T-cell (primary cell): ENCODE data around the gene NEURL1. TPM values are rescaled to one million over a fixed set of nuclear protein-coding genes. Genes with fewer than 3 reads are reported as not detected.

Experiments
- ATAC-seq, 4 experiments: fragments of 200-7000 bp in 3 of 4; fragments of 150-1000 bp in 1 of 4; cut with Tn5 transposase; replicated peaks in 1 of 4; 1 replicate in 3 of 4; 2 replicates in 1 of 4; pipeline ENCODE4 v1.10.0; 2021; ENCODE audit warnings: moderate library complexity in 3 of 4, mild to moderate bottlenecking in 2 of 4, moderate number of reproducible peaks in 1 of 4
- CTCF ChIA-PET, 2 donors: fragments of 300-600 bp; sonication (Branson Sonifier 250); formaldehyde crosslinking; loops; one replicate each; lab custom pipeline; 2022; ENCODE audit warnings: antibody characterized with exemption in 2 of 2; lab: Charles Lee
- POLR2A ChIA-PET, 2 donors: fragments of 300-600 bp; sonication (Branson Sonifier 250); formaldehyde crosslinking; loops; one replicate each; lab custom pipeline; 2022; ENCODE audit warnings: antibody characterized with exemption in 2 of 2; lab: Charles Lee
- DNase-seq, 35 experiments: peaks; one replicate each; pipeline versions ENCODE4 v3.0.0 to v3.0.0-alpha.2; 2013 to 2023
- H3K27ac ChIP-seq: one replicate; pipeline ENCODE4 v1.5.1; 2013; ENCODE audit warnings: low read length
- H3K27me3 ChIP-seq, 2 experiments: replicated peaks in 1 of 2; 1 replicate in 1 of 2; 2 replicates in 1 of 2; pipeline versions ENCODE4 v1.6.1 to v1.7.0; 2013; ENCODE audit warnings: low read length in 1 of 2, mixed read lengths in 1 of 2; ENCODE audit not compliant: control insufficient read depth in 2 of 2, insufficient read depth in 2 of 2; ENCODE audit errors: extremely low read depth in 1 of 2
- H3K36me3 ChIP-seq, 2 donors: 1 replicate in 1 of 2; 2 replicates in 1 of 2; pipeline versions ENCODE4 v1.6.1 to v1.7.0; 2013; ENCODE audit warnings: low read length in 1 of 2; ENCODE audit not compliant: control insufficient read depth in 2 of 2, insufficient read depth in 1 of 2; ENCODE audit errors: extremely low read depth in 1 of 2
- H3K4me1 ChIP-seq, 2 experiments: 1 replicate in 1 of 2; 2 replicates in 1 of 2; pipeline versions ENCODE4 v1.6.1 to v1.7.0; 2013; ENCODE audit warnings: low read length in 2 of 2, mixed read lengths in 1 of 2; ENCODE audit not compliant: insufficient read depth in 2 of 2, control insufficient read depth in 1 of 2; ENCODE audit errors: extremely low read depth in 1 of 2
- H3K4me3 ChIP-seq, 2 donors: 1 replicate in 1 of 2; 2 replicates in 1 of 2; pipeline versions ENCODE4 v1.5.1 to v1.7.0; 2013; ENCODE audit warnings: mild to moderate bottlenecking in 2 of 2, low read length in 1 of 2, moderate library complexity in 1 of 2; ENCODE audit not compliant: control insufficient read depth in 1 of 2; ENCODE audit errors: extremely low read depth in 1 of 2
- H3K9me3 ChIP-seq: 2 replicates; pipeline ENCODE4 v1.7.0; 2013
- H3K27ac Mint-ChIP-seq, 2 donors: one replicate each; pipeline ENCODE4 v1.8.0; 2020 to 2021; ENCODE audit warnings: mild to moderate bottlenecking in 2 of 2, mixed read lengths in 2 of 2
- H3K27me3 Mint-ChIP-seq, 2 donors: one replicate each; pipeline ENCODE4 v1.8.0; 2021 to 2022; ENCODE audit warnings: mixed read lengths in 2 of 2
- H3K36me3 Mint-ChIP-seq: one replicate; pipeline ENCODE4 v1.8.0; 2021; ENCODE audit warnings: mixed read lengths
- H3K4me1 Mint-ChIP-seq, 3 donors: one replicate each; pipeline ENCODE4 v1.8.0; 2020 to 2022; ENCODE audit warnings: mixed read lengths in 3 of 3, mild to moderate bottlenecking in 1 of 3
- H3K4me3 Mint-ChIP-seq, 3 donors: one replicate each; pipeline ENCODE4 v1.8.0; 2020 to 2022; ENCODE audit warnings: mild to moderate bottlenecking in 3 of 3, mixed read lengths in 3 of 3, moderate library complexity in 3 of 3
- H3K9me3 Mint-ChIP-seq, 3 donors: one replicate each; pipeline ENCODE4 v1.8.0; 2020 to 2022; ENCODE audit warnings: mixed read lengths in 3 of 3
- WGBS: methylation state at CpG from one replicate; pipeline ENCODE4 v1.1.5; 2013; ENCODE audit warnings: missing lambda C conversion rate; ENCODE audit not compliant: insufficient coverage; 5-methylcytosine and 5-hydroxymethylcytosine counted together
- total RNA-seq, 35 experiments: library from RNA in 6 of 35; stranded (reverse) in 6 of 35; fragments of 120-200 nt in 1 of 35; gene quantifications; one replicate each; pipeline versions ENCODE4 v1.2.1 to v1.2.4 and lab custom pipeline; 2013 to 2026

Gene NEURL1
- total RNA-seq, 5 donors from 2014 or later (not counting 1 experiment from before 2014, with no cell fraction given), result 0.46 to 1.7 (median 0.84) TPM

DNA sequence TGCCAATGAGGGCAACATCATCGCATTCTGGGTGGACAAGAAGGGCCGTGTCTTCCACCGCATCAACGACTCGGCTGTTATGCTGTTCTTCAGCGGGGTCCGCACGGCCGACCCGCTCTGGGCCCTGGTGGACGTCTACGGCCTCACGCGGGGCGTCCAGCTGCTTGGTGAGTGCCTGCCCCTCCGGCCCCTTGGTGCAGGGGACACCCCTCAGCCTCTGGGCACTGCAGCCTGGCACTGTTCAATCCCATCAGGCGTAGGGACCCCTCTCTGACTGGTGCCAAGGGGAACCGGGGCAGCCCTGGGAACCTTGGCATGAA lies 78.1 kb downstream of the NEURL1 start:
- peaks cover 3 to 9% of the 10 kb centered on the region in 2 donors for H3K27me3 Mint-ChIP-seq
- no peak overlapping the region for H3K4me3 Mint-ChIP-seq
- Histone ChIP-seq H3K36me3 (no peaks in the 10 kb centered on the region), H3K4me3 (no peak overlapping the region), H3K9me3 (no peaks in the 10 kb centered on the region), H3K27ac (no peak overlapping the region), H3K4me1 (no peaks in the 10 kb centered on the region), H3K27me3 (peaks cover 0 to 39% of the 10 kb centered on the region in 2 experiments)
- ChIA-PET CTCF (no interaction called here), POLR2A (no interaction called here)
- H3K9me3 Mint-ChIP-seq, result no peaks in the 10 kb centered on the region
- no peak overlapping the region for H3K27ac Mint-ChIP-seq
- no peak for ATAC-seq
- WGBS, result 92% methylated on average over 18 of the region's 18 CpGs
- H3K36me3 Mint-ChIP-seq, result no peaks in the 10 kb centered on the region
- no peaks in the 10 kb centered on the region for H3K4me1 Mint-ChIP-seq
- DNase-seq, result no peak

DNA sequence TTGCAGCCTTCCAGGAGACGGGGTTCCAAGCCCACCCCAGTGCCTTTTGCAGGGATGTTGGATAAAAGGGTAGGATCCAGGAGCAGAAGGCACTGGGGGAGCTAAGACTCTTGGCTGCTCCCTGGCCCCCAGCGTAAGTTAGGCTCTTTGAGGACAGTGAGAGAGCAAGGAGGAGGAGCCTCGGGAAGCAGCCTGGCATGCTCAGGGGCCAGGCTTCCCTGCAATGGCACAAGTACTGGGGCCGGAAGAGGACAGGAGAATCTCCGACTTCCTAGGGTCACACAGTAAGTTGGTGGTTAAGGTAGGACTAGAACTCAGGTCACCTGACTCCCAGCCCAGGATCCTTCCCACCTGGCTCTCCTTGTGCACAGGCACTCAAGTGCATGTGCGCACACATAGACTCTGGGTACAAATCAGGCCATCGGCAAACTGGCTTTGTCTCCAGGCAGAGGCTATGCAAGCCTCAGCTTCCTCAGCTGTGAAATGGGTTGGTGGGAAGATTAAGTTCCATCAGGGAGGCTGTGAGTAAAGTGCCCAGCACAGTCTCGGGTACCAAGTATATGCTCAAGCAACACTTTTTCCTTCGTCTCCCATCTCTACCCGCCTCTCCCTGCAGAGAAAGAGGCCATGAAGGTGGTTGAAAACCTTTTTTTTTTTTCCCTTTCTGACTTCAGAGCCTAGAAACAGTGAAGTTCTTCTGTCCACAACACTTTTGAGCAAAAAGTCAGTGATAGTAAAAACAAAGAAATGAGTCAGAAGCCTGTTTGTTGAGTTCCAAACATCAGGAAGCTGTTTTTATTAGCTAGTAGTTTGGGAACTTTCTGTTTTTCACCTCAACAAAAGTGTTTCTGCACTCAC lies 79.1 kb downstream of the NEURL1 start:
- 90% methylated on average over 5 of the region's 10 CpGs for WGBS
- Mint-ChIP-seq H3K4me1 (no peaks in the 10 kb centered on the region), H3K36me3 (no peaks in the 10 kb centered on the region), H3K27ac (no peak overlapping the region), H3K9me3 (no peaks in the 10 kb centered on the region), H3K27me3 (peaks cover 3 to 9% of the 10 kb centered on the region in 2 donors), H3K4me3 (no peak overlapping the region)
- ChIA-PET POLR2A (no interaction called here), CTCF (interaction anchor here in 1 of 2 donors (0.7 kb wide), 2 partner anchors 11 to 430 kb away, joined by 3 read pairs; no protein-coding TSS in a partner anchor)
- H3K9me3 ChIP-seq, result no peaks in the 10 kb centered on the region
- no peaks in the 10 kb centered on the region for H3K4me1 ChIP-seq
- ATAC-seq, result no peak
- no peak for DNase-seq
- no peaks in the 10 kb centered on the region for H3K36me3 ChIP-seq
- H3K27ac ChIP-seq, result no peak overlapping the region
- no peak overlapping the region for H3K4me3 ChIP-seq
- H3K27me3 ChIP-seq, result peaks cover 0 to 39% of the 10 kb centered on the region in 2 experiments

- ChIA-PET POLR2A (no interaction called here), CTCF (interaction anchor here in 1 of 2 donors (0.7 kb wide), 2 partner anchors 12 to 429 kb away, joined by 3 read pairs; no protein-coding TSS in a partner anchor)
- H3K9me3 Mint-ChIP-seq, result no peaks in the 10 kb centered on the region
- H3K36me3 Mint-ChIP-seq, result no peaks in the 10 kb centered on the region
- H3K27me3 ChIP-seq, result peaks cover 0 to 37% of the 10 kb centered on the region in 2 experiments
- H3K36me3 ChIP-seq, result no peaks in the 10 kb centered on the region
- ATAC-seq, result no peak
- no peak overlapping the region for H3K4me3 Mint-ChIP-seq
- H3K27ac Mint-ChIP-seq, result no peak overlapping the region
- H3K27ac ChIP-seq, result no peak overlapping the region
- WGBS, result 91% methylated on average over 7 of the region's 7 CpGs
- H3K27me3 Mint-ChIP-seq, result peaks cover 3 to 9% of the 10 kb centered on the region in 2 donors
- no peaks in the 10 kb centered on the region for H3K4me1 Mint-ChIP-seq
- no peaks in the 10 kb centered on the region for H3K9me3 ChIP-seq
- no peak for DNase-seq
- no peak overlapping the region for H3K4me3 ChIP-seq
- no peaks in the 10 kb centered on the region for H3K4me1 ChIP-seq
These were observed 79.6 kb downstream of the NEURL1 start for GRCh38 chr10:103573205-103573487.

- Histone ChIP-seq H3K36me3 (no peaks in the 10 kb centered on the region), H3K4me1 (no peaks in the 10 kb centered on the region), H3K4me3 (no peak overlapping the region), H3K27ac (no peak overlapping the region), H3K9me3 (no peaks in the 10 kb centered on the region), H3K27me3 (peaks cover 0 to 39% of the 10 kb centered on the region in 2 experiments)
- WGBS, result 82% methylated on average over 10 of the region's 16 CpGs
- peaks cover 3 to 9% of the 10 kb centered on the region in 2 donors for H3K27me3 Mint-ChIP-seq
- ChIA-PET CTCF (no interaction called here), POLR2A (no interaction called here)
- H3K4me3 Mint-ChIP-seq, result no peak overlapping the region
- no peak for ATAC-seq
- H3K27ac Mint-ChIP-seq, result no peak overlapping the region
- no peak for DNase-seq
- H3K36me3 Mint-ChIP-seq, result no peaks in the 10 kb centered on the region
- no peaks in the 10 kb centered on the region for H3K4me1 Mint-ChIP-seq
- H3K9me3 Mint-ChIP-seq, result no peaks in the 10 kb centered on the region
These were observed 80.9 kb downstream of the NEURL1 start for GRCh38 chr10:103574097-103575061.

- Histone ChIP-seq H3K27me3 (peaks cover 0 to 35% of the 10 kb centered on the region in 2 experiments), H3K27ac (no peak overlapping the region), H3K4me1 (no peaks in the 10 kb centered on the region), H3K36me3 (no peaks in the 10 kb centered on the region), H3K4me3 (no peak overlapping the region), H3K9me3 (no peaks in the 10 kb centered on the region)
- Mint-ChIP-seq H3K4me1 (no peaks in the 10 kb centered on the region), H3K27ac (no peak overlapping the region), H3K4me3 (no peak overlapping the region), H3K9me3 (no peaks in the 10 kb centered on the region), H3K36me3 (no peaks in the 10 kb centered on the region), H3K27me3 (peaks cover 3 to 5% of the 10 kb centered on the region in 2 donors)
- DNase-seq (no peak), ATAC-seq (no peak)
- 70% methylated on average over 3 of the region's 6 CpGs for WGBS
- CTCF ChIA-PET, result interaction anchor here in 1 of 2 donors (0.5 kb wide), 1 partner anchor 207 kb away, joined by 5 read pairs; no protein-coding TSS in a partner anchor
- POLR2A ChIA-PET, result no interaction called here
These were observed 82.0 kb downstream of the NEURL1 start for GRCh38 chr10:103575416-103576075.

DNA sequence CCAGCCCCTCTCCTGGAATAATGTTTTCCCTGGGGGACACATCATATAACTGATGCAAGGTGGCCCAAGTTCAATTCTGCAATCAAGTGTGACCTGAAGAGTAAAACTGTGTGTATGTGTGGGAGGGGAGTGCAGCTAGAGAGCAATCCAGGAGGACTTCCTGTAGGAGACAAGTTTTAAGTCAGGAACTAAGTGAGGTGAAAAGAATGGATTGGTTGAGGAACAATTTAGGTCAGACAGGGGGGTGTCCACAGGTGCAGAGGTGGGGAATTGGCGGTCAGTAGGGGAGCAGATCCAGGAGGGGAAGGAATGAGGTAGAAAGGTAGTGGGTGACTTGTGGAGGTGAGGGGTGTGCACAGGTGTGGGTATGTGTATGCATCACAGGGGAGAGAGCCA lies 82.6 kb downstream of the NEURL1 start:
- ChIA-PET CTCF (no interaction called here), POLR2A (no interaction called here)
- Mint-ChIP-seq H3K36me3 (no peaks in the 10 kb centered on the region), H3K4me3 (no peak overlapping the region), H3K27ac (no peak overlapping the region), H3K27me3 (peaks cover 3 to 5% of the 10 kb centered on the region in 2 donors), H3K4me1 (no peaks in the 10 kb centered on the region), H3K9me3 (no peaks in the 10 kb centered on the region)
- Histone ChIP-seq H3K4me1 (no peaks in the 10 kb centered on the region), H3K27me3 (peaks cover 0 to 34% of the 10 kb centered on the region in 2 experiments), H3K4me3 (no peak overlapping the region), H3K27ac (no peak overlapping the region), H3K9me3 (no peaks in the 10 kb centered on the region), H3K36me3 (no peaks in the 10 kb centered on the region)
- DNase-seq (no peak), ATAC-seq (no peak)
- WGBS, result 100% methylated on average over 1 of the region's 1 CpG
